ENCODE data around the gene ZNF629. TPM values are rescaled to one million over a fixed set of nuclear protein-coding genes. Genes with fewer than 3 reads are reported as not detected.
"Not testable (repeated sequence)": the region's sequence is repeated elsewhere in the genome, so short reads cannot be mapped to it uniquely, and the experiment has no call there.

The ZNF629 gene
- 10 to 100 TPM; 25.7 to 29.5 (median 27.2) TPM for polyA plus RNA-seq (ENCODE audit: insufficient read length in 4 of 4)

DNA sequence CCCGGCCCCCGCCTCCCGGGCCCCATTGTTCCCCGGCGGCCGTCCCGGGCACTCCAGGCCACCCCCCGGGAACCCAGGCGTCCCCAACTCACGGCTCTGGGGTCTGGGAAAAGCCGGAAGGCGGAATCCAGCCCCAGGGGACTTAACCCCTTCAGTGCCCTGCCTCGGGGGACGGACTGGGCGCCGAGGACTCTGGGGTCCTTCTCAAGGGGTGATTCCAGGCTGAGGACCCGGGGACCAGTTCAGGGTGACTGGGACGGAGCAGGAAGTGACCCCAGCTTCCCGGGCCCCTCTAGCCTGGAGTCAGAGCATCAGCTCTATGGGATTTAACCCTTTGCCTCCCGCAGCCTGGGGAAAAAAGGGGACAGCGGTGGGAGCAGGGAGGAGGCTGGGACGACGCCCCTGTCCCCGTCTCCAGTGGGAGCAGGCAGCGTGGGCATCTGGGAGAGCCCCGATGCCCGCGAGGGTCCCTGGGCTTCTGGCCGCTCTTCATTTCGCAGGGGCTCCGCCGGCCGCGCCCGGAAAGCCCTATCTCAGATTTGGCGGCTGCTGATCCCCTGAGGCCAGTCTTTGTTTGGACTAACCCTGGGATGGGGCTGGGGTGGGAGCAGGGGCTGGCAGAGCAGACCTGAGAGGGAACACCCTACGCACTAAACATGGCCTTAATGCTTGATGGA is at the start of gene ZNF629:
ZNF629 (minus strand) TSS at position 270 of the 677 bp plus-strand sequence. CDS start 2,723 bp downstream, outside the sequence.
- DNase-seq (ENCODE audit: low read depth in 4 of 4, low spot score in 2 of 4): peak in 2 of 4 donors; percentile 78 to 82

DNA sequence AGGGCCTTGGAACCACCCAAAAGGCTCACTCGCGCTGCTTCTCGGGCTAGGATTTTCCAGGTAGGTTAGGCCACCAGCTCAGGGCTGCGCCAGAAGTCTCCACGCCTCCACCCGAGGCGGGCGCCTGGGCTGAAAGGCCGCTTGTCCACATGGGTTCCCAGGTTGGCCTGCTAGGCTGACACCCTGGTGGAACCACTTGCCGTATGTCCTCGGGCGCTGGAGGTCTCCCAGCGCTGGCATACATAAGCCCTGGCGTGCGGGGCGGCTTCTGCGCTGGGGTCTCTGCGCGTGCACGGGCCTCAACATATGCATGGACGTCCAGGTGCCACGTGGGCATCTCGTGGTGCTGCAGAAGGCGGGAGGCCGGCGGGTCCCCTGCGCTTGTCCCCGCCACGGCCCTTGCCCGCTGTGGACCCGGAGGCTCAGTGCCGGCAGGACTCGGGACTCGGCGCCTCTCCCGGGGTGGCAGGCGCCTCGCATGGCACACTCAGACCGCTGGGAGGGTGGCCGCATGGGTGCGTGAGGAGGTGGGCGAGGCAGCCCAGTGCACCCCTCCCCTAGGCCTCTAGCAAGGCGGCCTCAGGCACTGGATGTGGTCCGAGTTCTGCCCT is 47.2 kb upstream of the ZNF629 start:
- no peak for DNase-seq (ENCODE audit: low read depth in 4 of 4, low spot score in 2 of 4)

DNA sequence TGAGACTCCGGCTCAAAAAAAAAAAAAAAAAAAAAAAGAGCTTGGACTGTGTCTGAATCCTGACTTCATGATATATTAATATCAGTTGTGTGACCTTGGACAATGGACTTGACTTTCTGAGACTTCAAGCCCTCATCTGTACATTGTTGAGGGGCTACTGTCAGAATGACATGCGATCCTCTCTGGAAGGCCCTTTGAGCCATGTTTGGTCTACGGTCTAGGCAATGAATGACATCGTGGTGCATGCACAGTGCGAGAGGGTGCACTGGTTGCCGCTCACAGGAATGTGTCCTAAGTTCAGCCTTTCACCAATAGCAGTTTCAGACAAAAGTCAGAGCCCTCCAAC is 43.0 kb upstream of the ZNF629 start:
- DNase-seq (ENCODE audit: low read depth in 4 of 4, low spot score in 2 of 4): no peak

DNA sequence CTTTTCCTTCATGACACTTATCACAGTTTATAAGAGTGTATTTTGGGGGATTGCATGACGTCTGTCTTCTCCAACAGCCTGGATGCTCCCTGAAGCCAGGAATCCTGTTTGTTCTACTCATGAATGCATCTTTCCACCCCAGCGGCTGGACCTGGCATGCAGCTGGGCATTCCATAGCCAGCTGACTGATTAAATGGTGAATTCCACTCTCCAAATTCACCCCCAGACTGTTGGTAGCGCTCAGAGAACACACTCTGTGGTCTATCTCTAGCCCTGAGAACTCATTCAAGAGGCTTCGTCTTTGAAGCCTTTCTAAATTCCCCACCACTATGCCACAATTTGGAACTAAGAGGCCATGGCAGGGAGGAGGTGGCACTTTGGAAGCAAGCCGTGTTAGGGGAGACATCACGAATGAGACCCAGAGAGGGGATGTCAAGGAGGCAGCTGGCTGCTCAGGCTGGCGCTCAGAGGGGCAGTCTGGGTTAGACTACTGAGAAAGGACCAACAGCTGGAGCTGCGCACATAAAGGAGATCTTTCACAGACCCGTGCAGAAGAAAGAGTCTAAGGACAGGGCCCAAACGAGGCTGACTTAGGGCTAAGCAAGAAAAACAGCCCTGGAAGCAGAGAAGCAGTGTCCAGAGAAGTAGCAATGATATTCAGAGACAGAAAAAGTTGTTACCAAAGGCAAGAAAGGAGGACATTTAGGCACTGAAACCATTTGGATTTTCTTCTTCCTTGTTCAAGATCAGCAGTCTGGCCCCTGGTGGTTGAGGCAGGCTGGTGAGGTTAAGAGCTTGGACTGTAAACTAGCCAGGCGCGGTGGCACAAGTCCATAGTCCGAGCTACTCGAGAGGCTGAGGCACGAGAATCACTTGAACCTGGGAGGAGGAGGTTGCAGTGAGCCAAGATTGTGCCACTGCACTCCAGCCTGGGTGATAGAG is 42.4 kb upstream of the ZNF629 start:
- no peak for DNase-seq (ENCODE audit: low read depth in 4 of 4, low spot score in 2 of 4)

DNA sequence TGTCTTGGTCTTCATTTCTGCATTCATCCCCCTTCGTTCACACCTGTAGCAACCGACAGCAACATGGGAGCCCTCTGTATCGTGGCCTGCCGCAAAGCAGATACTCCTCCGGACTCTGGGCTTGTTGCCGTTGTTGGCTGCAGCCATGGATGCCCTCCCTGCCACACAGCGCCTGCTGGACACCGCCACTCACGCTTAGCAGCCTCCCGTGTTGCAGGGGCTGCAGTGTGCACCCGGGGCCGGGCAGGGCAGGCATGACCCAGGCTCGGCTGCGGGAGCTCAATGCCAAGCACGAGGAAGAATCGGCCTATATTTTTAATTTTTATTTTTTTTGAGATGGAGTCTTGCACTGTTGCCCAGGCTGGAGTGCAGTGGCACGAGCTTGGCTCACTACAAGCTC is 34.9 kb upstream of the ZNF629 start:
- DNase-seq (ENCODE audit: low read depth in 4 of 4, low spot score in 2 of 4): no peak

DNA sequence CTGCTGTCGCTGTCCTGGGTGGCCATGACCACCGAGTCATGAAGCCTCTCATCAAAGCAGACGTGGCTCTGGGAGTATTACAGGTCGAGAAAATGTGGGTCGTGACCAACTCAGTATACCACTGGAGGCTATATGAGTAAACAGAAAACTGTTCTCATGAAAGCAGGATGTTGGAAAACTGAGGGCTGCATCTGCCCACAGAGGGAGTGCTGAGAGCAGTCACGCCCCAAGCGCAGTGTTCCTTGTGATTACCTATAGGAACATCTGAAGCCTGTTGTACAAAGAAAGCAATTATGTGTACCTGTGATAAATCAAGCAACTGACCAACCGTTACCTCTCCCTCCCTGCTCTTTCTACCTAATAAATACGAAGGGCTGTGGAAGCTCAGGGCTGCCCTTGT is 34.4 kb upstream of the ZNF629 start:
- not testable (repeated sequence) for DNase-seq (ENCODE audit: low read depth in 4 of 4, low spot score in 2 of 4)

DNA sequence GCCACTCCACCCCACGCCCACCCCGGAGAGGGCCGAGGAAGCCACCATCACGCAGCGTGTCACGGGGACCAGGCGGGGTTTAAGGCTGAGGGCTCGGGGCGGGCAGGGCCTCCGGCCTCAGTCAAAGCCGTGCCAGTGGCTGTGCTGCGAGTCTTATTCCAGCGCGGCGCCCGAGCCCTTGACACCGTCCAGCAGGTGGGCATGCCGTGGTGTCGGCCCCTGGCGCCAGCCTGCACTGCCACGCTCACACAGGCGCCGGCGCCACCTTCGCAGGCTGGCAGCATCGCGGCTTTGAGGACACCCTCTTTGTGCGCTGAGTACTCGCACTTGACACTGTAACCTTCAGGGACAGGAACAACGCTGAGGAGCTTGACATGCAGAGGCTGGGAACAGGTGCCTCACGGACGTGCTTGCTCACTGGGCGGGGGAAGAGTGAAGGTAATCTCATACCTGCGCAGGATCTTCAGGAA is 34.0 kb upstream of the ZNF629 start:
- no peak for DNase-seq (ENCODE audit: low read depth in 4 of 4, low spot score in 2 of 4)

DNA sequence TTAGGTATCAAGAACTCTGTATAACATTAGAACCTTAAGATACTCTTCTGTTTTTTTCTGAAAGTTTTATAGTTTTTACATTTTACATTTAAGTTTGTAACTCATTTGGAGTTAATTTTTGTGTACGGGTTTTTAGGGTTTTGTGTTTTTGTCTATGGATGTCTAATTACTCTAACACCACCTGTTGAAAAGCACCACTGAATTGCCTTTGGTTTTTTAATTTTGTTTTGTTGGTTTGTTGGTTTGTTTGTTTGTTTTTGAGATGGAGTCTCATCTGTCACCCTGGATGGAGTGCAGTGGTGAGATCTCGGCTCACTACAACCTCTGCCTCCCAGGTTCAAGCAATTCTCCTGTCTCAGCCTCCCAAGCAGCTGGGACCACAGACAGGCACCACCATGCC is 29.8 kb upstream of the ZNF629 start:
- DNase-seq (ENCODE audit: low read depth in 4 of 4, low spot score in 2 of 4): no peak

DNA sequence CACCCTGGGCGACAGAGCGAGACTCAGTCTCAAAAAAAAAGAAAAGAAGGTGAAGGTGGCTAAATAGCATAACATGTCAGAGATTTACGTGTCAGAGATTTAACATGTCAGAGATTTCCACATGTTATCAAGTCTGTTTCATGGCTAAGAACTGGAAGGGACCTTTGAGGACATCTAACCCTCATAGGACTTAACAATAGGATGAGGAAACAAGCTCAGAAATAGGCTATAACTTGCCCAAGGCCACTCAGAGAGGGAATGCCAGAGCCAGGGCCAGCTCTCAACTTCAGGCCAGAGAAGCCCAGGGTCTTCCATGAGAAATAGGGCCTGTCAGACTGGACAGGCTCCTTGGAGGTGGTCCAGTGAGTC is 26.8 kb upstream of the ZNF629 start:
- DNase-seq (ENCODE audit: low read depth in 4 of 4, low spot score in 2 of 4): peak in 1 of 4 donors; percentile 17

DNA sequence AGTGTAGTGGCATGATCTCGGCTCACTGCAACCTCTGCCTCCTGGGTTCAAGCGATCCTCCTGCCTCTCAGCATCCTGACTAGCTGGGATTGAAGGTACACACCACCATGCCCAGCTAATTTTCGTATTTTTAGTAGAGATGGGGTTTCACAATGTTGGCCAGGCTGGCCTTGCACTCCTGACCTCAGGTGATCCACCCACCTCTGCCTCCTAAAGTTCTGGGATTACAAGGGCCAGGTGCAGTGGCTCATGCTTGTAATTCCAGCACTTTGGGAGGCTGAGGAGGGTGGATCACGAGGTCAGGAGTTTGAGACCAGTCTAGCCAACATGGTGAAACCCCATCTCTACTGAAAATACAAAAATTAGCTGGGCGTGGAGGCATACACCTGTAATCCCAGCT is 22.7 kb upstream of the ZNF629 start:
- not testable (repeated sequence) for DNase-seq (ENCODE audit: low read depth in 4 of 4, low spot score in 2 of 4)

DNA sequence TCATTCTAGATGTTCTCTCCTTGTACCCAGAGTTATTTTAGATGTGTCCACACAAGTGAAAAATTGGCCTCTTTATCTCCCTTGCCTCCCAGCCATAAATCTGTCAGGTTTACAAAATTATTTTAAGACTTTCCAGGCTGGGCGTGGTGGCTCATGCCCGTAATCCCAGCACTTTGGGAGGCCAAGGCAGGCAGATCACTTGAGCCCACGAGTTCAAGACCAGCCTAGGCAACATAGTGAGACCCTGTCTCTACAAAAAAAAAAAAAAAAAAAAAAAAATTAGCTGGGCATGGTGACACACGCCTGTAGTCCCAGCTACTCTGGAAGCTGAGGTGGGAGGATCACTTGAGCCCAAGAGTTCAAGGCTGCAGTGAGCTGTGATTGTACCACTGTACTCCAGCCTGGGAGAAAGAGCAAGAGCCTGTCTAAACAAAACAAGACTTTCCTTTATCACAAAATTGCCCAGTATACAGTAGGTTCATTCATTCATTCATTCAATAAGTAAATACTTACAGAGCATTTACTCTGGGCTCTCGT is 22.0 kb upstream of the ZNF629 start:
- DNase-seq (ENCODE audit: low read depth in 4 of 4, low spot score in 2 of 4): not testable (repeated sequence)

DNA sequence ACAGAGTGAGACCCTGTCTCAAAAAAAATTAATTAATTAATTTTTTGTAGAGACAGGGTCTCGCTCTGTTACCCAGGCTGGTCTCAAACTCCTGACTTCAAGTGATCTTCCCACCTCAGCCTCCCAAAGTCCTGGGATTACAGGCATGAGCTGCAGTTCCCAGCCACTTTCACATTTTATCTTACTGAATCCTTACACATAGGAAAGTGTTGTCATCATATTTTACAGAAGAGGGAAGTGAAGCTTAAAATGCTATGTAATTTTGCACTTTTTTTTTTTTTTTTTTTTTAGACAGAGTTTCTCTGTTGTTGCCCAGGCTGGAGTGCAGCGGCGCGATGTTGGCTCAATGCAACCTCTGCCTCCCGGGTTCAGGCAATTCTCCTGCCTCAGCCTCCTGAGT is 21.1 kb upstream of the ZNF629 start:
- no peak for DNase-seq (ENCODE audit: low read depth in 4 of 4, low spot score in 2 of 4)

DNA sequence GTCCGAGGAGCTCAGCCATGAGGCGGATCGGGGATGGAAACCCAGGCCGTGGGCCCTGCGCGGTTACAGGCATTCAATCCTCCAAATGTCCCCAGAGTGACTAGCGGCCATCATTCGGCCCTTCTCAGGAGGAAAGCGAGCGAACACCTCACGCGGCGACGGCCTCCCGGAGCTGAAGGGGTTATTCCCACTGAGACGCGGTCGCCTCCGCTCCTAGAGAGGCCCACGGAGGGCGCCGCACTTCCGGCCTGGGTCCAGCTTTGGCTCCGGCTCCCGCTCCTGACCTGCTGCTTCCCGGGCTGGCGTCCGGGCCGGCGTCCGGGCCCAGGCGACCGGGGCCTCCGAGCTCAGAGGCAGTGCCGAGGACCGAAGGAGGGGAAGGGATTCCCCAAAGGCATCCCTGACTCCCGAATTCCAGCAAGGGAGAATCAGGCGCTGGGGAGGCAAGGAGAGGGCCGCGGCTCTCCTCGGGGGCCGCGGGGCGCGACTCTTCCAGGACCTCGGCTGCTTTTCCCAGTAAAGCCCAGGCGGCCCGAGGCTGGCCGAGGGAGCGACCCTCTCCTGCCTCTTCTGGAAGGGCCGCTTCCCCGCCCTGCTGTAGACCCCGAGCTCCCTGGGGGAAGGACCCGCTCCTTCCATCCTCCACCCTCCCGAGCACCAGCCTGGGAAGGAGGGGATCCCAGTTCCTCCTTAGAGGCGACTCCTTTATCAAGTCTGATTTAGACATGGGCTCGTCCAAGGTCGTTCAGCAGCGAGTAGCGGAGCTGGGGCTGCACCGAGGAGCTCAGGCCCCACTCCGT is 18.6 kb upstream of the ZNF629 start:
- peak; percentile 72 to 83 (median 77) for DNase-seq (ENCODE audit: low read depth in 4 of 4, low spot score in 2 of 4)

DNA sequence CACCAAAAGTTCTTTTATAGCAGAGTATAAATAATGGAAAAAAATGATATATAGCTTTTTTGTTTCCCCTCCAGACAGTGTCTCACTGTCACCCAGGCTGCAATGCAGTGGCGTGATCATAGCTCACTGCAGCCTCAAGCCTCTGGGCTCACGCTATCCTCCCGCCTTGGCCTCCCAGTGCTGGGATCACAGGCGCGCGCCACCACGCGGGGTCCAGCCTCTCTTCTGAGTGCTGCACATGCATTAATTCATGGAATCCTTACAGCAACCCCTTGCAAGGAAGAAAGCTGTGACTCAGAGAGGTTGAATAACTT is 18.0 kb upstream of the ZNF629 start:
- no peak for DNase-seq (ENCODE audit: low read depth in 4 of 4, low spot score in 2 of 4)

DNA sequence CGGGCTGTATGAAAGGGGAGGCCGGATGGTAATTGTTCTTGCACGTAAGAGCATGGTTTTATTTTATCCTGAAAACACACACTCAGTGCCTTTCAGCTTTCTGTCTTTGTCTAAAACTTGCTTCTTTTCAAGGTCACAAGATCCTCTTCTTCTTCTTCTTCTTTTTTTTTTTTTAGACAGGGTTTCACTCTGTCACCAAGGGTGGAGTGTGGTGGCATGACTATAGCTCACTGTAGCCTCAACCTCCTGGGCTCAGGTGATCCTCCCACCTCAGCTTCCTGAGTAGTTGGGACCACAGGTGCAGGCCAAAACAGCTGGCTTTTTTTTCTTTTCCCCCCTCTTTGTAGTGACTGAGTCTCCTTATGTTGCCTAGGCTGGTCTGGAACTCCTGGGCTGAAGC is 15.9 kb upstream of the ZNF629 start:
- DNase-seq (ENCODE audit: low read depth in 4 of 4, low spot score in 2 of 4): no peak

DNA sequence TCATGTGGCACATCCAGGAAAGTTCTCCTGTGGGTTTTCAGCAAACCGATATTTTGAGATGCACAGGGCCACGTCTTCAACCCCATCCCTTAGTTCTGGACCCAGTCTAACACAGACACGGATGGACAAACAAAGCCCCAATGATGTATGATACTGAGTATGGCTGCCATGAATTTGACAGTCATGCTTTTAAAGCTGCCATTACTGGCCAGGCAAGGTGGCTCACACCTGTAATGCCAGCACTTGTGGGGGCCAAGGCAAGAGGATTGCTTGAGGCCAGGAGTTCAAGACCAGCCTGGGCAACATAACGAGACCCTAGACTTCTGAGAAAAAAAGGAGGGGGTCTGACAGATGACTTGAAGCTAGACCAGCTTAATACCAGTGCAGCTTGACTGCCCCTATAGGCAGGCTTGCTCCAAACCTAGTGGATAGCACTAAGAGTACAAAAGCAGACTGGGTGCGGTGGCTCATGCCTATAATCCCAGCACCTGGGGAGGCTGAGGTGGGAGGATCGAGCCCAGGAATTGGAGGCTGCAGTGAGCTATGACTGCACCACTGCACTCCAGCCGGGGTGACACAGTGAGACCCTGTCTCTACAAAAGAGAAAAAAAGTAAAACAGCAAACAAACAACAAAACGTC is 10.8 kb upstream of the ZNF629 start:
- no peak for DNase-seq (ENCODE audit: low read depth in 4 of 4, low spot score in 2 of 4)

DNA sequence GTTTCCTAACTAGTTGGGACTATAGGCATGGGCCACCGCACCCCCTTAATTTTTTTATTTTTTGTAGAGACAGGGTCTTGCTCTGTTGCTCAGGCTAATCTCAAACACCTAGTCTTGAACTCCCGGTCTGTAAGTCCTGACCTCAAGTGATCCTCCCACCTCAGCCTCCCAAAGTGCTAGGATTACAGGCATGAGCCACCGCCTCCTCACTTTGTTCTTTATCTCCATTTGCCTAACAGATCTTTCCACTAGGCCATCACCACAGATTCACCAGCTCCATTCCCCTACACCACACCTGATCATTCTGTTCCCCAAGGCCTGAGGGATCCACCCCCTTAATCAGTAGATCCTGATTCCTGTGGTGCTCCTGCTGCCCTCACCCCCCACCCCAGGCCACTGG is 7.6 kb upstream of the ZNF629 start:
- DNase-seq (ENCODE audit: low read depth in 4 of 4, low spot score in 2 of 4): no peak

DNA sequence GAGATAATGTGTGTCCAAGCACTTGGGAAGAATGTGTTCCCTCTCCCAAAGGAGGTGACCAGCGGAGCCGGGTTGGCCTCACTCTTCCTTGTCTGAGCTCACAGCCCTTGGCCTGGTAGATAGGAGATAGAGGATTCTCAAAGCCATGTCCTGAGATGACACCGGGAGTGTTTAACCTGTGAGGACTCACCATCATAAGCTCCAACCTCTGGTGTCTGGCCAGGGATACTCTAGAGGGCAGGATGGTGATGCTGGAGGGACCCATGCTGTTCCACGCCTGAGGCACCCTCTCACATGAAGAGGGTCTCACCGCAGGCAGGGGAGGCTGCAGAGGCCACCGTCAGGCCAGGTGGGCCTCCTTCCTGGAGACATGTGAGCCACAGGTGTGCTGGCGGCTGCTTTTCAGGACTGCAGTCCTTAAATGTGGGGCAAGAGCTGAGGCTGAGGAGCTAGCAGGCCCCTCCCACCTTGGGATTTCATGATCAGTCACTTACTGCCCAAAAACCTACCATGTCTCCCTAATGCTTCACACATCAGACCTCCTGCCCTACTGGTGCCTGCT is 6.6 kb upstream of the ZNF629 start:
- no peak for DNase-seq (ENCODE audit: low read depth in 4 of 4, low spot score in 2 of 4)

DNA sequence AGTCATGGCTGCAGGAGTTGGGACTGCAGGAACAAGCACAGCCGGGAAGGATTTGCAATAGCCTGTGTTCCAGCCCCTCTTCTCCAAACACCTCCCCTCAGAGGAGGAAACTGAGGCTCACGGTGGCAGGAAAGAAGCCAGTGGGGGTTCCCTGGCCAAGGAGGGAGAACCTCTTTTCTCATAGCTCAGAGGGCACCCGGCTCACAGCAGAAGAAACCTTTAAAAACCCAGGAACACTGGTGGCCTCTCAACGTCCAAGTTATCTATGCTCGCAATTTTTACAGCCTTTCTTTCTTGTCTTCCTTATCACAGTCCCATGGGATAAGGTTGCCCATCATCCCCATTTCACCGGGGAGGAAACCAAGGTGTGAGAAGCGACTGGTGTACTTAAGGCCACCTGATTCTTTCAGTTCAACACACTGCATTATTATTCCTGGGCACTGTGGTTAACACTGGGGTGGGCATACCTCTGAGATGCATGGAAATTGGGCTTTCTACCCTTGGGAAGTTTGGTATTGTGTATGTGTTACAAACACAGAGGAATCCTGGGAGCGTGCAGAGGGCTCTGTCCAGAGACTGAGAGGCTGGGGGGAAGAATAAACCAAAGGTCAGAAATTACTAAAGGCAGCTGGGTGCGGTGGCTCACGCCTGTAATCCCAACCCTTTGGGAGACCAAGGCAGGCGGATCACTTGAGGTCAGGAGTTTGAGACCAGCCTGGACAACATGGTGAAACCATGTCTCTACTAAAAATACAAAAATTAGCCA is 791 bp upstream of the ZNF629 start:
- no peak for DNase-seq (ENCODE audit: low read depth in 4 of 4, low spot score in 2 of 4)
